Activated gamma-delta T cell (primary cell): ENCODE measurements around the gene FCGBP.

Experiments used
- DNase-seq: peaks from one replicate; lab custom pipeline; 2025; lab: John Stamatoyannopoulos, UW

FCGBP gene

DNA sequence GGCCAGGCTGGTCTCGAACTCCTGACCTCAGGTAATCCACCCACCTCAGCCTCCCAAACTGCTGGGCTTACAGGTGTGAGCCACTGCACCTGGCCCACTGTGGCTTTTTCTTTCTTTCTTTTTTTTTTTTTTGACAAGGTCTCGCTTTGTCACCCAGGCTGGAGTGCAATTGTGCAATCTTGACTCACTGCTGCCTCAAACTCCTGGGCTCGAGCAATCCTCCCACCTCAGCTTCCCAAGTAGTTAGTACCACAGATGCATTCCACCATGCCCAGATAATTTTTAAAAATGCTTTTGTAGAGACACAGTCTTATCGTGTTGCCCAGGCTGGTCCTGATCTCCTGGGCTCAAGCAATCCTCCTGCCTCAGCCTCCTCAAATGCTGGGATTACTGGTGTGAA lies 12.1 kb upstream of the FCGBP start:
- DNase-seq, result no peak

DNA sequence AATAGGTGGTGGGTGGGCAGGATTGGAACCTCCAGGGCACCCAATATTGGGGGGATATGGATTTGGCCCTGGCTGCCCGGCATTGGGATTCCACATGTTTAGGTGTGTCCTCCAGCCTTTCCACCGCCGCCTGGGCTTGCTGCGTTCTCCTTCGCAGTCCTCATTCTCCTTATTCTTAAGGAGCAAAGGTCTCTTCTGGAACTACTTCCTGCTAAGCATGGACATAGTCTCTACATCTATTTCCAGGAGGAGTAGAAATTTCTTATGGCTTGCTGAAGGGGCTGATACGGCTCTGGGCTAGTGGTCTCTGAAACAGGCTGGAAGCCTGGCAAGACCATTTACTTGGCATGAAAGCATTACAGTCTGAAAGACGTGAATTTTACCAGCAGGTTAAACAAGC lies 9.2 kb upstream of the FCGBP start:
- no peak for DNase-seq

DNA sequence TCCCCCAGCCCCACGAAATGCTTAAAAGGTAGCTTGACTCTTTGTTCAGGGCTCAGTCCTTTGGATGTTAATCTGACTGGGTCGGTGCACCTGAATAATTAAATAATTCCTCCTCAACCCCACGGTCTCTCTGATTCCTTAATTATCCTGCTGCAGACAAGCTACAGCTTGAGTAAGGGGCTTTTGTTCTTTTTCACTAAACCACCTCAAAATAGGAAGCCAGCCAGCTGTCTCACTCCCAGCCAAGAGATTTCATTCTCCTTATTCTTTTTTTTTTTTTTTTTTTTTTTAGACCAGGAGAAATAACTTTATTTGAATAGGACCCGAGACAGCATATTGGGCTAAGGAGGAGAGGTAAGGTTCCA lies 7.9 kb upstream of the FCGBP start:
- no peak for DNase-seq

GRCh38 chr19:39941615-39942365 lies 7.4 kb upstream of the FCGBP start:
- no peak for DNase-seq

- no peak for DNase-seq
These were observed 6.7 kb upstream of the FCGBP start for GRCh38 chr19:39941151-39941550.

DNA sequence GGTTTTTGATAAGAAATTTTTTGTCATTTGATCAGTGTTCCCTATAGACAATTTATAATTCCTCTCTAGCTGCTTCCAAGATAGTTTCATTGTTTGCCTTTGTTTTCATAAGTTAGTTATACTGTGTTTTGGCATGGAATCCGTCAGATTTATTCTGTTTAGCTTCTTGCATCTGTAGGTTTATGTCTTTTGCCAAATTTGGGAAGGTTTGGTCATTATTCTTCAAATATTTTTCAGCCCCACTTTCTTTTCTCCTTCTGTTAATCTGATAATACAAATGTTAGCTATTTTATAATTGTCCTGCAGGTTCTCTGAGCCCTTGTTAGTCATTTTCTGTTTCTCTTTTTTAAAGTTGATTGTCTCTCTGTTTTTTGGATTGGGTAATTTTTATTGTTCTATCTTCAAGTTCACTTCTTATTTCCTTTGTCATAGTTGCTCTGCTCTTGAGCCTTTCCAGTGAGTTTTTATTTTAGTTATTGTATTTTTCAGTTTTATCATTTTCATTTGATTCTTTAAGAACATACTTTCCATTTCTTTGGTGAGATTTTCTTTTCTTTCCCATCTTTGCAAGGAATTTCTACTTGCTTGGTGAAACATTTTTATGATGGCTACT lies 5.9 kb upstream of the FCGBP start:
- DNase-seq, result no peak

DNA sequence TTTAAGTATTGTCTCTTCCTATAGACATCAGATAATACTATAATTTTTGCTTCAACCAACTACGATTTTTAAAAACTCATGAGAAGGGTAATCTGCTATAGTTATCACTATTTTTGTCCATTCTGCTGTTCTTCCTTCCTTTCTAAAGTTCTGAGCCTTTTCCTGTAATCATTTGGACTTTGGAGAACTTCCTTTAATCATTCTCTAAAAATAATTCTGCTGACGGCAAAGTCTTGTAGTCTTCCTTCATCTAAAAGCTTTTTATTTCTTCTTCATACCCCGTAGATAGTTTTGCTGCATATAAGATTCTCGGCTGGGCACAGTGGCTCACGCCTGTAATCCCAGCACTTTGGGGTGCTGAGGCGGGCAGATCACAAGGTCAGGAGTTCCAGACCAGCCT lies 5.1 kb upstream of the FCGBP start:
- no peak for DNase-seq

DNA sequence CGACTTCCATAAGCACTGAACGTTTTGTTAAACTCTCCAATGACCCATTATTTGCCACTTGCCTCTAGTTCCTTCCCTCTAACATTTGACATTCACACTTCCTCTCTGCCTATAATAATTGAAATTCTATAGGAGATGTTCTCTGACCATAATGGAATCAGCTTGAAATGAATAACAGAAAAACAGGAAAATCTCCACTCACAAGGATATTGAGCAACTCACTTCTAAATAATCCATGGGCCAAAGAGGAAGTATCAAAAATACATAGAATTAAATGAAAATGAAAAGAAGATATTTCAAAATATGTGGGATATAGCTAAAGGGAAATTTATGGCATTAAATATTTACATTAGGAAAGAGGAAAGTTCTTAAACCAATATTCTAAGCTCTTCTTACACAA lies 3.4 kb upstream of the FCGBP start:
- no peak for DNase-seq

DNA sequence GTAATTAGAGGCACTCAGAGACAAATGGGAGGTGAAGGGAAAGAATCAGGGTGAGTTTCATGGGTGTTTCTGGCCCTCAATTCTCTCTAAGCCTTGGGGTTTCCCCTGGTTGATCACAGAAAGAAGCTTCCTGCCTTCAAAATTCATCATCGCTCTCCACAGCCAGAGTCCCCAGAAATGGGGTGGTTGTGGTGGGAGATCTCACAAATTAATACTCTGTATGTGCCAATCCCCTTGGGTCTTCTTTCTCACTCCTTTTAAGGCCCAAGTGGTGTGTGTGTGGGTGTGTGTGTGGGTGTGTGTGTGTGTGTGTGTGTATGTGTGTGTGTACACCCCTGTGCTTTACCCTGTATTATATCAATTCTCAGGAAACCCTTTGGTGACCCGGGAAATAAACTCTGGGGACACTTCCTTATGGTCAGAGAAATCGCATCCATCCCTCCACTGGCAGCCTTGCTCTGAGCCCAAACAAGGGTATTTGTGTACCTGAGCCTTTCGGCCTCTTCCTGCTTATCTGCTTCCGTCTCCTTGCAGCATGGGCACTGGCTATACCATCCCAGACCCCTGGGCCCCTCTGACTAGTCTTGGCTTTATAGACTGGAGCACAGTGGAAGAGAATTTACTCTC lies 2.8 kb upstream of the FCGBP start:
- no peak for DNase-seq

GRCh38 chr19:39936622-39937021 lies 2.2 kb upstream of the FCGBP start:
- no peak for DNase-seq

- DNase-seq, result no peak
These were observed 1.6 kb upstream of the FCGBP start for GRCh38 chr19:39936020-39936419.

GRCh38 chr19:39935364-39935661 lies 879 bp upstream of the FCGBP start:
- no peak for DNase-seq

DNA sequence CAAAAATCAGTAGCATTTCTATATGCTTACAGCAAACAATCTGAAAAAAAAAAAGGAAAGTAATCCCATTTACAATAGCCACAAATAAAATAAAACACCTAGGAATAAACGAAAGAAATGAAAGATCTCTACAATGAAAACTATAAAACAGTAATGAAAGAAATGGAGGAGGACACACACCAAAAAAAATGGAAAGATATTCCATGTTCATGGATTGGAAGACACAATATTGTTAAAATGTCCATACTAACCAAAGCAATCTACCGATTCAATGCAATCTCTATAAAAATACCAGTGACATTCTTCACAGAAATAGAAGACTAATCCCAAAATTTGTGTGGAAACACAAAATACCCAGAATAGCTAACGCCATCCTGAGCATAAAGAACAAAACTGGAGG lies 4.7 kb downstream of the FCGBP start:
- DNase-seq, result no peak

DNA sequence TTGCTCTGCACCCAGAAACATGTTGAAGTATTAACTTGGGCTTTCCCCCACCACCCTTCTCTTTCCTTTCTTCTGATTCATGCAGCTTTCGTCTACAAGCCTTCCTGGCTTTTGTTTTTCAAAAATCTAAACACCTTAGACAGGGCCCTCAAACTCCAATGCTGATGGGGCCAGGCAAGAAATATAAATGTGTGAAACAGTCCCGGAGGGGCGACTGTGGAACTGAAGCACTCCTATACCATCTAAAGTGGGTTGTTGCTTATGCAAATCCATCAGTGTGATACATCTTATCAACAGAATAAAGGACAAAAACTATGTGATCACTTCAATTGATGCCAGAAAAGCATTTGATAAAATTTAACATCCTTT lies 6.1 kb downstream of the FCGBP start:
- DNase-seq, result no peak

GRCh38 chr19:39927524-39928356 lies 6.7 kb downstream of the FCGBP start:
- no peak for DNase-seq

- no peak for DNase-seq
These were observed 7.4 kb downstream of the FCGBP start for GRCh38 chr19:39927076-39927475.

GRCh38 chr19:39926170-39926760 lies 8.2 kb downstream of the FCGBP start:
- no peak for DNase-seq

DNA sequence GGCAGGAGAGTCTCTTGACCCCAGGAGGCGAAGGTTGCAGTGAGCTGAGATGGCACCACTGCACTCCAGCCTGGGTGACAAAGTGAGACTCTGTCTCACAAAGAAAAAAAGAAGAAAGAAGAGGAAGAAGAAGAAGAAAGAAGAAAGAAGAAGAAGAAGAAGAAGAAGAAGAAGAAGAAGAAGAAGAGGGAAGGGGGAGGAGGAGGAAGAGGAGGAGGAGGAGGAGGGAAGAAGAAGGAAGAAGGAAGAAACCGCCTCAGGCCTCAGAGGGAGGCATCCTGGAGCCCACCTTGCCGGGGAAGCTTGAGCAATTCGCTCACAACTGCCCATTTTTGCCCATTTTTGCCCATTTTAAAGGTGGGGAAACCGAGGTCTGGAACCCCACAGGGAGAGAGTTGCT lies 9.5 kb downstream of the FCGBP start:
- no peak for DNase-seq

DNA sequence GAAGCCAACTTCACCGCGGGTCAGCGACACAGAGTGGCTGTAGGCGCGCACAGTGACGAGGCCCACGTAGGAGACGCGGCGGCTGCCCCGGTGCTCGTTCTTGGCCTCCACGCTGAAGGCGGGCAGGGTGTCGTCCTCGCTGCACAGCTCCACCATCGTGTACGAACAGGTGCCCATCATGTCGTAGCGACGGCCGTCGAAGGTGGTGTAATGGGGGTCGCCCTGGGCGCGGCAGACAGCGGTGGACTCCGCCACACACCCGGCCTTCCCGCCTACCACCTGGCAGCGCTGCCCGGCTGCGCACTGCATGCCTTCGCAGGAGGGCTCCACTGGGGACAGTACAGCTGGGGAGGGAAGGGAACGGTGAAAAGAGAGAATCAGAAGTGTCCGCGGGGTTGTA lies 10.0 kb downstream of the FCGBP start:
- no peak for DNase-seq

DNA sequence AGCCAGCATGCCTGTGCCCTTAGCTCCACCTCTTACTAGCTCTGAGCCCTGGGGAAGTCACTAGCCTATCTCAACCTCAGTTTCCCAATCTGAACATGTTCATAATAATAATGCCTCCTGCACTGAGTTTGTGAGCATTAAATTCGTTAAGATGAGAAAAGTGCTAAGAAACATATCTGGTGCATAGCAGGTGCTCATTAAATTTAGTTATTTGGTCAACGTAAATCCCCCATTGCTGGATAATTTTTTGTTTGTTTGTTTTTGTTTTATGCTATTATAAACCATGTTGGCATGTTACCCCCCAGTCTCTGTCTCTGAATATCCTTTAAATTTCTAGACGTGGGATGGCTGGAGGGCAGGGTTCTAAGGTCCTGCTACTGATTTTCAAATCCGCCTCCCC lies 10.6 kb downstream of the FCGBP start:
- no peak for DNase-seq

DNA sequence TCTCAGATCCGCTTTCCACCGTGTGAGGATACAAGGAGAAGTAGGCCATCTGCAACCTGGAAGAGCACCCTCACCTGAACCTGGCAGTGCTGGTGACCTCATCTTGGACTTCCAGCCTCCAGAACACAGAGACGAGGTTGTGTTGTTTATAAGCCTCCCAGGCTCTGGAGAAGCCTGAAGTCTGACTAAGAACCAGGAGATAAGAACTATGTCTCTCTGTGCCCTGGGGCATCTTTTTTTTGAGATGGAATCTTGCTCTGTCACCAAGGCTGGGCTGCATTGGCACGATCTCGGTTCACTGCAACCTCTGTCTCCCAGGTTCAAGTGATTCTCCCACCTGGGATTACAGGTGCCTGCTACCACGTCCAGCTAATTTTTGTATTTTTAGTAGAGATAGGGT lies 14.5 kb downstream of the FCGBP start:
- no peak for DNase-seq

GRCh38 chr19:39918183-39918651 lies 16.2 kb downstream of the FCGBP start:
- DNase-seq, result no peak
